Activated CD4-positive, alpha-beta T cell treated with anti-CD3 and anti-CD28 coated beads, Interleukin-2, amount 10 ng/mL, durations not matched to agents 24 days and 14 days (primary cell): ENCODE data around the gene ZNF652. TPM values are rescaled to one million over a fixed set of nuclear protein-coding genes. Genes with fewer than 3 reads are reported as not detected.

Experiments used
- DNase-seq: peaks from one replicate; pipeline ENCODE4 v3.0.0; 2022
- H3K27ac Mint-ChIP-seq: one replicate; pipeline ENCODE4 v1.8.0; 2022; ENCODE audit warnings: mild to moderate bottlenecking, mixed read lengths
- H3K27me3 Mint-ChIP-seq: one replicate; pipeline ENCODE4 v1.8.0; 2022; ENCODE audit warnings: mixed read lengths
- H3K36me3 Mint-ChIP-seq: one replicate; pipeline ENCODE4 v1.8.0; 2022; ENCODE audit warnings: low read depth, mild to moderate bottlenecking, mixed read lengths
- H3K4me1 Mint-ChIP-seq: one replicate; pipeline ENCODE4 v1.8.0; 2021; ENCODE audit warnings: mixed read lengths
- H3K4me3 Mint-ChIP-seq: one replicate; pipeline ENCODE4 v1.8.0; 2022; ENCODE audit warnings: mild to moderate bottlenecking, moderate library complexity, mixed read lengths
- H3K9me3 Mint-ChIP-seq: one replicate; pipeline ENCODE4 v1.8.0; 2021; ENCODE audit warnings: mixed read lengths
- intact Hi-C: fragments of 100-400 bp; cut with micrococcal nuclease; formaldehyde crosslinking; loops from one replicate; pipeline ENCODE4 v1.15.1; 2023
- total RNA-seq: library from RNA; stranded (reverse); gene quantifications from 2 replicates; pipeline ENCODE4 v1.2.3, GENCODE V29; 2022

Gene ZNF652
- 4.5 and 5.5 TPM in 2 replicates for total RNA-seq

DNA sequence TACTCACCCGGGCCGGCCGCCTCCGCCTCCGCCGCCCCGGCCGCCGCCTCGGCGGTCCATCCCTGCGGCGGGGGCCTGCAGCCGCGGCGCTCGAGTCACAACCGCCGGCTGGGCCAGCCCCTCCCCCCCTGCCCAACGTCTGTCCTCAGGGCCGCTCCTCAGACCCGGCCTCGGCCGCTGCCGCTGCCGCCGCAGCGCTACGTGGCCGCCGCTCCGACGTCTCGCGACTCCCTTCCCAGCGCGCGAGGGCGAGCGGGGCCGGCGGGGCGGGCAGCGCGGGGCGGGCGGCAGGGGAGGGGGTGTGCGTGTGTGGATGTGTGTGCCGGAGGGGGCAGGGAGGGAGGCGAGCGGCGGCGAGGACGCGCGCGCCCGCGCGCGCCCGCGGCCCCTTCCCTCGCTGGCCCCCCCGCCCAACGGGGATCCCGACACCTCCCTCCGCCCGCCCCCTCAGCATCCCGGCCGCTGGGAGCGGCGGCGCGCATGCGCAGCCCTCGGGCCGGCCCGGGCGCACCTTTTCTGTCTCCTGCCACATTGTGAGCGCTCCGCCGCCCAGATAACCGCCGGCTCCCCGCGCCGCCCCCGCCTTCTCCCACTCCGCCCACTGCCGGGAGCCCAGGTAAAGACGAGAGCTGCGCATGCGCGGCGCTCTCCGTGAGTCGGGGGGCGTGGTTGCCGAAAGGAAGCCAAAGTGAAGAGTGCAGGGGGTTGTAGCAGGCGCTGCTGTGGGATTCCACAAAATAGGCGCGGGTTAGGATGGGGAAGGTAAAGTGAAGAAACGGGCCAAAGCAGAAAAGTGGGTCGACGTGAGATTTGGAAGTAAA, at the start of gene ZNF652:
Gene ZNF652 (minus strand): TSS at position 349 of the 821 bp plus-strand sequence. CDS start 44,525 bp downstream, outside the sequence.
- H3K4me3 Mint-ChIP-seq, result peak within 1 kb of the TSS; percentile 93
- no peaks in the 10 kb centered on the region for H3K27me3 Mint-ChIP-seq
- H3K4me1 Mint-ChIP-seq, result peaks cover 56% of the 10 kb centered on the region
- peak within 1 kb of the TSS; percentile 93 for H3K27ac Mint-ChIP-seq
- intact Hi-C loops, result loop anchor here (1.0 to 5.0 kb wide), 2 partner anchors 52 to 145 kb away; partner anchors contain the start of gene PHB1
- H3K36me3 Mint-ChIP-seq, result peaks cover 4% of the 10 kb centered on the region
- peak; percentile 98 for DNase-seq
- H3K9me3 Mint-ChIP-seq, result no peaks in the 10 kb centered on the region

DNA sequence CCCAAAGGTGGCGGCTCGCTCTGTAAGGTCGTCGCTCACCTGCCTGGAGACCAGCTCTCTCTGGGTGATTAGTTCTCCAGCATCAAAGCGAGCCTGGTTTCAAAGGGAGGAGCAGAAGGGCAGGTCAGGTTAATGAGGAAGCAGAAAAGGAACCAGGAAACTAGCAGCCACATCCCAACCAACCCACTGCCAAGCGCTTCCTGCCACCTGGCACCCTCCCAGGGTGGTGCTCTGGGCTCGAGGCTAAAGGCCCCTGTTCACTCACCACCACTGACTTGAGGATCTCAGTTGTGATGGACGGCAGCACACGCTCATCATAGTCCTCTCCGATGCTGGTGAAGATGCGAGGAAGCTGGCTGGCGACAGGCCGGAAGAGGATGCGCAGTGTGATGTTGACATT, 47.0 kb upstream of the ZNF652 start:
- Mint-ChIP-seq H3K27ac (no peak overlapping the region), H3K4me1 (peaks cover 20% of the 10 kb centered on the region)

DNA sequence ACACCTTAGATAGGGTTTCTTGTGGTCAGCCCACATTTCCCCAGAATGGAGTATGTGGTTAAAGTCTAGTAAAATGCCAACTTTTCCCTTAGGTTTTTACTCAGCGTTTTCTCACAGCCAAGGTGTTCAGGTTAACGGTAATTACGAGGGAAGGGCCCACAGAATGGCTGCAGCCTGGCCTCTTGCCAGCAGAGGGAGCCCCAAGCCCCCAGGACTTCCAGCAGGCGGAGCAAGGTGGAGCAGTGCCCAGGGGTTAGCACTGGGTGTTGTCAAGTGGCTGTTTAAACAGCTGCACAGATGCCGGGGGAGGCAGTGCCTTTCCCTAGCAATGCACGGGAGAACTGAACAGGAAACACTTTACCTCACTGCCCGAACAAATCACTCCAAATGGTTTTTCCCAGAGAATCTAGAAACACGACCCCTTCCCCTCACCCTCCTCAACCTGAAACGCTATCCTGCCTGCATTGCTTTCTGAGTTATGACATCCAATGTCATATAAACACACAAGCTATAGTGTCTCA, 46.0 kb upstream of the ZNF652 start:
- H3K4me1 Mint-ChIP-seq, result peaks cover 22% of the 10 kb centered on the region

More for the DNA sequence above, 47.0 kb upstream of the ZNF652 start:
- peaks cover 78% of the 10 kb centered on the region for H3K36me3 Mint-ChIP-seq
- no peaks in the 10 kb centered on the region for H3K9me3 Mint-ChIP-seq
- no peak overlapping the region for H3K4me3 Mint-ChIP-seq
- intact Hi-C loops, result no loop called here
- DNase-seq, result no peak
- H3K27me3 Mint-ChIP-seq, result no peaks in the 10 kb centered on the region

DNA sequence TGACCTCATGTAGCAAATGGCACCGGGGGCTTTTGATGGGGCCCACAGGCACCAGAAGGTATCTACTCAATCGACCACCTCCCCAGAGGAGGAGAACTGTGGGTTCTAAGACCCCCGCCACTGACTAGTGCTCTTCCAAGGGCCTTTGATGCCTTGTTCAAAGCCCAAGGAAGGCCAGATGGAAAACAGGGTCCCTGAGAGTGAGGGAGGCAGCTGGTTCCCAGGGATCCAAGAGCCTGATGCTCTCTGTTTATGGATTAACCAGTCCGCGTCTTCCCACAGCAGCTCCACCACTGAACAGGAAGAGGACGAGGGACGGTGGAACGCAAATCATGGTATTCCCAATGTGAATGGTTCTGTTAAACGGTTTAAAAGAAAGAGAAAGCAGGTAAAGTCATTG, 45.0 kb upstream of the ZNF652 start:
- no peak for DNase-seq
- Mint-ChIP-seq H3K27me3 (no peaks in the 10 kb centered on the region), H3K36me3 (peaks cover 85% of the 10 kb centered on the region), H3K27ac (no peak overlapping the region), H3K9me3 (no peaks in the 10 kb centered on the region), H3K4me1 (peaks cover 22% of the 10 kb centered on the region), H3K4me3 (no peak overlapping the region)
- intact Hi-C loops, result no loop called here

More for the DNA sequence above, 46.0 kb upstream of the ZNF652 start:
- no peak overlapping the region for H3K27ac Mint-ChIP-seq
- peaks cover 86% of the 10 kb centered on the region for H3K36me3 Mint-ChIP-seq
- intact Hi-C loops, result loop anchor here (1.0 kb wide), 1 partner anchor 148 kb away; no protein-coding TSS in a partner anchor
- peak; percentile 95 for DNase-seq
- no peaks in the 10 kb centered on the region for H3K27me3 Mint-ChIP-seq
- no peak overlapping the region for H3K4me3 Mint-ChIP-seq
- no peaks in the 10 kb centered on the region for H3K9me3 Mint-ChIP-seq

DNA sequence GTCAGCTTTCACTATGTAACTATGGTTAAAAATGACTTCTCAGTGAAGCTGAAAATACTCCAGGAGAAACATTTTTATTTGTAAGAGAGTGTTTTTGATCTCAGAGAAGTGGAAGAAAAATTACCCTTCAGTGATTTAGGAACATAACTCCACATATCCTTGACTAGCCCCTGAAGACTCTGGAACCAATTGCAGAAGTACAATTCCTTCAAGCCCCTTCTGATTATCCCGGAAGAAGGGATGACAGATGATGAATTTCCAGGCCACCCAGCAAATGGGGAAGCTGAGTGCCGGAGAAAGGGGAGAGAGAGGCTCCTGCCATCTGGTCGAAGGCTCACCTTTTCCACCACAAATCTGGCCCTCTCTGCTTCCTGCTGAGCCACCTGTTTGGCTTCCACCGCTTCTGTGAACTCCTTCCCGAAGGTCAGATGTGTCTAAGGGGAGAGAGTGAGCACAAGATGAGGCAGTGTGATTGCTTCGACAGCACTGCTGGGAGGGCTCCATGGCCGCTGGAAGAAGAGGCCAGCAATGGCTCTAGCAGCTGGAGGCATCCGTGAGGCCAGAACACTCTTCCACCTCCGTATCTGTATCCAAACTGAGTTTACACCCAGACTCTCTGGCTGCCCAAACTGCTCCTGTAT, 44.5 kb upstream of the ZNF652 start:
- peaks cover 80% of the 10 kb centered on the region for H3K36me3 Mint-ChIP-seq
- H3K4me1 Mint-ChIP-seq, result peaks cover 22% of the 10 kb centered on the region
- no peaks in the 10 kb centered on the region for H3K27me3 Mint-ChIP-seq
- intact Hi-C loops, result no loop called here
- no peak overlapping the region for H3K27ac Mint-ChIP-seq
- H3K9me3 Mint-ChIP-seq, result no peaks in the 10 kb centered on the region
- DNase-seq, result no peak
- H3K4me3 Mint-ChIP-seq, result no peak overlapping the region

DNA sequence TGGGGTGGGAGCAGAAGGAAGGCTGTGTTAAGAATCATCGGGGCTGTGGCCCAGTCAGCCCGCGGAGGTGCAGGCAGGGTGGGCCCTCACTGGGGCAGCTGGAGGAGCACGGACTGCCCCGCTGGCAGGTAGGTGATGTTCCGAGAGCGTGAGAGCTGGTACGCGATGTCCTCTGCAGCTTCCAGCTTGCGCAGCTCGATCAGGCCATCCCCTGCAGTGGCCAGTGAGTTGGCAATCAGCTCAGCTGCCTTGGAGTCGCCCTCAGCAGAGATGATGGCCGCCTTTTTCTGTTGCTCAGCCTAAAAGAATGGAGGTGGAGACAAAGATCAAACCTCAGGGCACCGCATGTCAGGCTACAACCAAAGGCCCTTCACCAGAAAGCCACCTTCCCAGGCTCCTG, 42.9 kb upstream of the ZNF652 start:
- Mint-ChIP-seq H3K4me1 (peaks cover 22% of the 10 kb centered on the region), H3K27me3 (no peaks in the 10 kb centered on the region), H3K9me3 (no peaks in the 10 kb centered on the region), H3K27ac (no peak overlapping the region), H3K36me3 (peaks cover 72% of the 10 kb centered on the region), H3K4me3 (no peak overlapping the region)
- intact Hi-C loops, result no loop called here
- no peak for DNase-seq

DNA sequence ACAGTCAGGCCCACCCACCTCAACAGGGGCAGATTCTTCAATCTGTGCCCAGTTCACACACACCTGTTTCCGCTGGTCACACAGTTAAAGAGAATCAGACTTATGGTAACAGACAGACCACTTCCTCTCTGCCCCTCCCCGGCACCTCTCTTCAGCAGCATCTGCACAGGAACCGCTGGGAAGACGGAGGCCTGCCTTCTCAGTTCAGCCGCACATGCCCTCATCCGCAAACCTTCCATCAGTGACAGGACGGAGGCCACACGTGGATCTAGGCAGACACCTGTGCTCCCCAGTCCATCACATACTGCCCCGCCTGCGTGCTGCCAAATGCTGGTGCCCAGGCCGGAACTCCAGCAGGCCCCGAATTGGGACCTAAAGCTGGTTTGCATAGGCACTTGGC, 42.3 kb upstream of the ZNF652 start:
- Mint-ChIP-seq H3K9me3 (no peaks in the 10 kb centered on the region), H3K27ac (no peak overlapping the region), H3K4me3 (no peak overlapping the region), H3K36me3 (peaks cover 67% of the 10 kb centered on the region), H3K4me1 (peaks cover 22% of the 10 kb centered on the region), H3K27me3 (no peaks in the 10 kb centered on the region)
- intact Hi-C loops, result no loop called here
- no peak for DNase-seq

DNA sequence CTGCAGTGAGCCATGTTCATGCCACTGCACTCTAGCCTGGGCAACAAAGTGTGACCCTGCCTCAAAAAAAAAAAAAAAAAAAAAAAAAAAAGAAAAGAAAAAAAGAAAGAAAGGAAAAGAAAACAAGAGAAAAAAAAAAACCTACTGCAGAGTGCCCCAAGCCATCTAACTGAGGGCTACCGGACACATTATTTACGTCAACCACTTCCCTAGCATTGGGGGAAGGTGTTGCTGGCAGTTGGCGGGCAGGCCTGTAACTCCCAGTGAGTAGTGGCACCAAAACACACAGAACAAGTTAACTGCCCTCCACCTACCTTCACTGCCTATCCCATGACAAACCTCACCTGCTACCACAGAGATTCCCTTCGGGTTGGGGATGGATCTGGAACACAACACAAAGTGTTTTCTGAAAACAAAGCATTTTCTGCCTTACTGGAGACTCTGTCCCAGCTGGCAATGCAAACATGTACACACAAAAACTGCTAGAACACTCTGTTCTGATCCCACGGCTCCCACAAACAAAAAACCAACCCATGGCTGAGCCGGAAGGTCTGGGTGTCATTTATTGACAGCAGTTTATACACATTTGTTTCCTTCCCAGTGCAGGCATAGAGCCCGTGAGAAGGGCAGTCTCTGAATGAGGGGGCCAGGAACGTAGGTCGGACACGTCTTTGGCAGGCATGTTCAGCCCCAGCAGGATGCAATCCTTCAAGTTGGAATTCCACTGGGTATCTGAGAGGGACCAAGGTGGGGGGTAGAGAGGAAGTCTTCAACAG, 41.7 kb upstream of the ZNF652 start:
- H3K9me3 Mint-ChIP-seq, result no peaks in the 10 kb centered on the region
- DNase-seq, result no peak
- H3K36me3 Mint-ChIP-seq, result peaks cover 61% of the 10 kb centered on the region
- H3K4me3 Mint-ChIP-seq, result no peak overlapping the region
- no peak overlapping the region for H3K27ac Mint-ChIP-seq
- H3K27me3 Mint-ChIP-seq, result no peaks in the 10 kb centered on the region
- intact Hi-C loops, result no loop called here
- H3K4me1 Mint-ChIP-seq, result peaks cover 20% of the 10 kb centered on the region

DNA sequence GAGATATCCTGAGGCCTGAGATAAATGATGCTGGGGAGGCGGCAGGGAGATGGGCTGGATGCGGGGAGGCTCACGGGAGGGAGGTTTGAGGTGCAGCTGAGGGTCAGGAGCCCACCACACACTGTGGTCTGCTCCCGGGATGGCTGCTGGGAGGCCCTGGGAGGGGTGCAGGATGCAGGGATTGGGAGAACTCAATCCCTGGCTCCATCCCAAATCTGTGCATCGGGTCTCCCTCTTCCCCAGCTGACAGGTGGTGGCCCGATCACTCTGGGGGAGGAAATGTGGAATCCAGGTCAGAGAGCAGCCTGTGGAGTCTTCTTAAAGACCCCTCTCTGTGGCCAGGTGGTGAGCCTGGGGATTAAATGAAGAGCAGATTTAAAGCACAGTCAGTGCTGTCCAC, 40.7 kb upstream of the ZNF652 start:
- H3K9me3 Mint-ChIP-seq, result no peaks in the 10 kb centered on the region
- no peak for DNase-seq
- H3K4me3 Mint-ChIP-seq, result no peak overlapping the region
- H3K27ac Mint-ChIP-seq, result no peak overlapping the region
- H3K27me3 Mint-ChIP-seq, result no peaks in the 10 kb centered on the region
- intact Hi-C loops, result no loop called here
- H3K36me3 Mint-ChIP-seq, result peaks cover 51% of the 10 kb centered on the region
- H3K4me1 Mint-ChIP-seq, result peaks cover 10% of the 10 kb centered on the region

DNA sequence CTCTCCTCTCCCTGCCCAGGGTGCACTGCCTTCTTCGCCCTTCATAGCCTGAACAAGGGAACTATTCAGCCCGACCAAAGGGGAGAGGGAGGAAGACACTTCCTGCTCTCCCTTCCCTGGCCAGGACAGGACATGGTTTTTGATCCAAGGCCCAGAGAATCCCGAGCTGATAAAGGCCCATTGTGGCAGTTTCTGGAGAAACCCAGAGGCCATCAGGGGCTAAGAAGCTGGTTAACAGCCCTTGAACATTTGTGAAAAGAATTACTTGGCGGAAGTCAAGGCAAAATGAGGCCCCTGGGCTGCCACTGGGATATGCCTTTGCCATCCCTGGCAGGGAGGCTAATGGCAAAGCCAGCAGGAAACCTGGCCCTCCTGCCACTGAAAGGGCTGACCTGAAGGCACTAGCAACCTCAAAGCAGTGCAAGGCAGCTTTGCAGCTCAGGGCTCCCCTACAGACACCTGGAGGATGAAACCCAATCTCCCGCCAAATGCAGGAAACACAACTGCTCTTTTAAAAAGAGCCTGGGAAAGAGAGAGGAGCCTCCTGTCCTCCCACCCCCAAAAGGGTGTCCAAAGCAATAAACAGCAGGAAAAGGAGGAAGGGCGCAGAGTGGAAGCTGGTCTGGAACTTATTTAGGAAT, 40.0 kb upstream of the ZNF652 start:
- intact Hi-C loops, result no loop called here
- peaks cover 46% of the 10 kb centered on the region for H3K36me3 Mint-ChIP-seq
- peaks cover 11% of the 10 kb centered on the region for H3K4me1 Mint-ChIP-seq
- H3K9me3 Mint-ChIP-seq, result no peaks in the 10 kb centered on the region
- peaks cover 3% of the 10 kb centered on the region for H3K27me3 Mint-ChIP-seq
- DNase-seq, result no peak
- no peak overlapping the region for H3K27ac Mint-ChIP-seq
- no peak overlapping the region for H3K4me3 Mint-ChIP-seq

DNA sequence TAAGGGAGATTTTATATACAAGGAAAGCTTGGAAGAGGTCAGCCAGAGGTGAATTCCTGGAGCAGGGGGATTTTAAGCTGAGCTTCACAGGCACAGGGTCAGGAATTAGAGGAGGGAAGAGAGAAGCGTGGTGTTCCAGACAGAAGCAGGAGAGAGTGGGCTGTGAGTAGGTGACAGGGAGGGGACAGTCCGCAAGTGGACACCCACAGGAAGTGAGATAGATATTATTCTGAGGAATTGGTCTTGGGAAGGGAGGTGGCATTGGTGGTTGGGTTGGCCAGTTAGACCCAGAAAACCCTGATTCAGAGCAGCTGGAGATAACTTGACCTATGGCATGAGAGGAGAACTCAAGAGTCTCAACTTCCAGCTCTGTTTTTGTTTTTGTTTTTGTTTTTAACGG, 37.9 kb upstream of the ZNF652 start:
- no peak overlapping the region for H3K4me3 Mint-ChIP-seq
- H3K9me3 Mint-ChIP-seq, result no peaks in the 10 kb centered on the region
- intact Hi-C loops, result no loop called here
- H3K36me3 Mint-ChIP-seq, result peaks cover 26% of the 10 kb centered on the region
- DNase-seq, result no peak
- peaks cover 5% of the 10 kb centered on the region for H3K27me3 Mint-ChIP-seq
- H3K27ac Mint-ChIP-seq, result no peak overlapping the region
- H3K4me1 Mint-ChIP-seq, result peaks cover 11% of the 10 kb centered on the region

DNA sequence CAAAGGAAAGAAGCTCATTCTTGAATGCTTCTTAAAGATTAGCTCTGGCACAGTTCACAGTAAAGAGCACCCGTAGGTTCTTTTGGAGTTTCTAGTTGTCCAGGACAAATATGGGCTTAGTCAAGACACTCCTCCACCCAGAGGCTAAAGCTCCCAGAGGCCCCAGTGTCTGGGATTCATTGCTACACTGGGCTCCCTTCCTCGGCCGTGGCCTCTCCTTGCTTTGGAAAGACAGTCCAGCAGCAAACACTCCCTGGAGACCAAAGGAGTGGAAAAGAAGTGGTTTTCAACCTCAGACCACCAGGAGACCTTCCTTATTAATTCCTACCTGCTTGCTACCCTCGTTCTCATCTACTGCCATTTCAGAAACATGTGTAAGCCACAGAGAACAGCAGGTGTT, 35.5 kb upstream of the ZNF652 start:
- H3K9me3 Mint-ChIP-seq, result no peaks in the 10 kb centered on the region
- no peak overlapping the region for H3K4me3 Mint-ChIP-seq
- no peak for DNase-seq
- no peak overlapping the region for H3K27ac Mint-ChIP-seq
- peaks cover 5% of the 10 kb centered on the region for H3K27me3 Mint-ChIP-seq
- H3K4me1 Mint-ChIP-seq, result peaks cover 14% of the 10 kb centered on the region
- peaks cover 6% of the 10 kb centered on the region for H3K36me3 Mint-ChIP-seq
- intact Hi-C loops, result no loop called here

DNA sequence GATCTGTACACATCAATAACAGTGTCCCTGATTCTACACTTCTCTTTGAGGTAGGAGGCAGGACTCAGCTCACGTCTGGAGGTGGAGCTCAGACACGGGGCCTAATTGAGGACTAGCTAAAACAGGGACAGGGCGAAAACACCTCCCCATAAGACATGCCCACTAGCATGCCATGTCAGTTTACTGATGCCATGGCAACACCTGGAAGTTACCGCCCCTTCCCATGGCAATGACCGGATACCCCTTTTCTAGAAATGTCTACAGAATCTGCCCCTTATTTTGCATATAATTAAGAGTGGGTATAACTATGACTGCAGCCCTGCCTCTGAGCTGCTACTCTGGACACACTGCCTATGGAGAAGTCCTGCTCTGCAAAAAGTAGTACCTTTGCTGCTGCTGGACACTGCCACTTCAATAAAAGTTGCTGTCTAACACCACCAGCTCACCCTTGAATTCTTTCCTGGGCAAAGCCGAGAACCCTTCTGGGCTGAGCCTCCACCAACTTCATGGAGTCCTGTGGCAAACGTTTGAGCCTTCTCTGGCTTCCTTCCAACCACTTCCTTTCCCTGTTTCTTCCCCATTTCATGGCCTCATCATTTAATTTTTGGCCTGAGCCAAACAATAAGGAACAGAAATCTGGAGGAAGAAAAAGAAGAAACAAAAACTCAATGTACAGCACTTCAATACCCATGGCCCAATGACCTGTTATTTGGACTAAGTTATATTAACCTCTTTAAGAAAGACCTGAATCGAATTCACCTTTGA, 31.6 kb upstream of the ZNF652 start:
- DNase-seq, result no peak
- no peak overlapping the region for H3K27ac Mint-ChIP-seq
- no peaks in the 10 kb centered on the region for H3K36me3 Mint-ChIP-seq
- intact Hi-C loops, result loop anchor here (2.0 kb wide), 1 partner anchor 51 kb away; no protein-coding TSS in a partner anchor
- H3K27me3 Mint-ChIP-seq, result peaks cover 5% of the 10 kb centered on the region
- peaks cover 41% of the 10 kb centered on the region for H3K4me1 Mint-ChIP-seq
- no peaks in the 10 kb centered on the region for H3K9me3 Mint-ChIP-seq
- no peak overlapping the region for H3K4me3 Mint-ChIP-seq
